ENCODE measurements around the gene PSTPIP1.

- no peak for TF ChIP-seq CTCF (optimal IDR thresholded peaks at IDR 0.05 in 1 of 3, IDR thresholded peaks at IDR 0.05 in 1 of 3, conservative IDR thresholded peaks at IDR 0.05 in 1 of 3; ENCODE audit: extremely low read depth in 1 of 3, insufficient read depth in 2 of 3, low read length in 3 of 3)
- TF ChIP-seq EZH2 (IDR thresholded peaks at IDR 0.05; ENCODE audit: low read length), result no peak
Measured at GRCh38 chr15:77057685-77058084, 62.8 kb downstream of the PSTPIP1 start.
